ENCODE measurements around the gene RFK.

RFK gene

DNA sequence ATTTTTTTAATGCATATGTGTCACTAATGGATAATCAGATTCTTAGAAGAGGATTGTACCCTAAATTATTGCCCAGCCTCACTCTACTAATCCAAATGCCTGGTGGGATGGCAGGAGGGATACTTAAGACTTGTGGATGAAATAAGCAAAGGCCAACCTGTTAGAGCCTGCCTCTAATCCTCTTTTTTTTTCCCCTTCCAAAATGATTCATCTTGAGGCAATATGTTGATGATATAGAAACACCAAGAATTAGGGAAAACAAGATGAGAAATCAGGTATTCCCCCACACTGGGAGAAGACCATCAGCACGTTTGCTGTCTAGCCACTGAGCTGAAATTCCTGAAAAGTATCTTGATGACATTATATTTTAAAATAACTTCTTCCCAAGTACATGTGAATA lies 52.0 kb downstream of the RFK start:
- no peak for TF ChIP-seq CTCF (IDR thresholded peaks at IDR 0.05; ENCODE audit: extremely low read depth, insufficient read depth, missing control alignments)
- in situ Hi-C loops (cut with MboI; ENCODE audit: low pct_unique_long_range_greater_than_20kb, low sequenced_read_pairs, unreplicated experiment) = no loop called here

GRCh38 chr9:76341616-76342015 lies 52.6 kb downstream of the RFK start:
- DNase-seq (ENCODE audit: low spot score) = no peak
- TF ChIP-seq CTCF (IDR thresholded peaks at IDR 0.05; ENCODE audit: extremely low read depth, insufficient read depth, missing control alignments) = no peak
- in situ Hi-C loops (cut with MboI; ENCODE audit: low pct_unique_long_range_greater_than_20kb, low sequenced_read_pairs, unreplicated experiment) = no loop called here

More for the DNA sequence above, 52.0 kb downstream of the RFK start:
- DNase-seq (ENCODE audit: low spot score) = no peak

GRCh38 chr9:76338418-76338817 lies 55.8 kb downstream of the RFK start:
- TF ChIP-seq CTCF (IDR thresholded peaks at IDR 0.05; ENCODE audit: extremely low read depth, insufficient read depth, missing control alignments) = no peak
- in situ Hi-C loops (cut with MboI; ENCODE audit: low pct_unique_long_range_greater_than_20kb, low sequenced_read_pairs, unreplicated experiment) = no loop called here
- DNase-seq (ENCODE audit: low spot score) = no peak

DNA sequence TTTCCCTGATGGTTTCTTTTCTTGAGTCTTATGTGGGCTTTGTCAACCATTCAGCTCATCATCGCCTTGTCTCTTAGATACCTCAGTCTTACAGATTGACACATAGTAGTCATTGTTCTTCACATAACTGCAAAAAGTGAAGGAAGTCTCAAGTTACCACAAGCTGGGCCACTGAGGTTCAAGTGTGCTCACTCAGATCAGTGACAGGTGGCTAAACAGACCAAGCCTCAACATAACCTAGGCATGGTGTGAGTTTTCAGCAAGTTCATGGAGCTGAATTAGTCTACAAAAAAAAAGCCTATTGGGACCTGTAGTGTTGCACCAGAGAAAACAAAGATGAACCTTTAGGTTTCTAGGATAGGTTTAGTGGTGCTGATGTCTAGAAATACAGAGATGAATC lies 58.2 kb downstream of the RFK start:
- no peak for DNase-seq (ENCODE audit: low spot score)
- in situ Hi-C loops (cut with MboI; ENCODE audit: low pct_unique_long_range_greater_than_20kb, low sequenced_read_pairs, unreplicated experiment) = no loop called here
- no peak for TF ChIP-seq CTCF (IDR thresholded peaks at IDR 0.05; ENCODE audit: extremely low read depth, insufficient read depth, missing control alignments)
